GM21381 (cell line): ENCODE results near the gene ARF4.
"Not testable (repeated sequence)": the region's sequence is repeated elsewhere in the genome, so short reads cannot be mapped to it uniquely, and the experiment has no call there.

Experiments
- ATAC-seq: cut with Tn5 transposase; IDR thresholded peaks from one replicate; pipeline ENCODE4 v1.9.1; 2021; ENCODE audit warnings: mild to moderate bottlenecking, moderate library complexity; ENCODE audit not compliant: unreplicated experiment

The ARF4 gene

GRCh38 chr3:57597127-57597923, at the start of gene ARF4:
Gene ARF4, minus strand, starts transcription at chr3:57597344. Its CDS starts 204 bp downstream, at chr3:57597140.
- ATAC-seq: peak; percentile 92

GRCh38 chr3:57646723-57647122, 49.6 kb upstream of the ARF4 start:
- ATAC-seq: no peak

- no peak for ATAC-seq
These were observed 47.6 kb upstream of the ARF4 start for GRCh38 chr3:57644740-57645139.

GRCh38 chr3:57637391-57637790, 40.2 kb upstream of the ARF4 start:
- no peak for ATAC-seq

- ATAC-seq: not testable (repeated sequence)
These were observed 37.1 kb upstream of the ARF4 start for GRCh38 chr3:57634259-57634658.

- ATAC-seq: no peak
These were observed 30.8 kb upstream of the ARF4 start for GRCh38 chr3:57627976-57628375.

- ATAC-seq: no peak
These were observed 27.7 kb upstream of the ARF4 start for GRCh38 chr3:57624801-57625200.

- ATAC-seq: no peak
These were observed 25.2 kb upstream of the ARF4 start for GRCh38 chr3:57622362-57622761.

GRCh38 chr3:57617739-57618138, 20.6 kb upstream of the ARF4 start:
- no peak for ATAC-seq

GRCh38 chr3:57616233-57616632, 19.1 kb upstream of the ARF4 start:
- ATAC-seq: no peak

GRCh38 chr3:57611870-57612269, 14.7 kb upstream of the ARF4 start:
- not testable (repeated sequence) for ATAC-seq

GRCh38 chr3:57605683-57606082, 8.5 kb upstream of the ARF4 start:
- no peak for ATAC-seq

- ATAC-seq: no peak
These were observed 7.8 kb upstream of the ARF4 start for GRCh38 chr3:57604971-57605370.

- ATAC-seq: no peak
These were observed 3.1 kb upstream of the ARF4 start for GRCh38 chr3:57600195-57600594.

GRCh38 chr3:57598765-57599360, 1.7 kb upstream of the ARF4 start:
- ATAC-seq: no peak

GRCh38 chr3:57596495-57597126, 533 bp downstream of the ARF4 start:
- ATAC-seq: peak; percentile 1

- ATAC-seq: no peak
These were observed 2.6 kb downstream of the ARF4 start for GRCh38 chr3:57594576-57594975.

- no peak for ATAC-seq
These were observed 3.0 kb downstream of the ARF4 start for GRCh38 chr3:57594144-57594543.

- no peak for ATAC-seq
These were observed 4.8 kb downstream of the ARF4 start for GRCh38 chr3:57592306-57592705.

- no peak for ATAC-seq
These were observed 9.2 kb downstream of the ARF4 start for GRCh38 chr3:57587905-57588304.

GRCh38 chr3:57586778-57587177, 10.4 kb downstream of the ARF4 start:
- no peak for ATAC-seq

GRCh38 chr3:57583544-57583943, 13.6 kb downstream of the ARF4 start:
- no peak for ATAC-seq
